SHP77 treated with DMSO at 0.1 percent for 48 hours (cell line): ENCODE measurements around the gene ADA.
"Not testable (repeated sequence)": the region's sequence is repeated elsewhere in the genome, so short reads cannot be mapped to it uniquely, and the experiment has no call there.

Source experiments
- DNase-seq: peaks from one replicate; lab custom pipeline; 2025; lab: John Stamatoyannopoulos, UW

ADA gene

DNA sequence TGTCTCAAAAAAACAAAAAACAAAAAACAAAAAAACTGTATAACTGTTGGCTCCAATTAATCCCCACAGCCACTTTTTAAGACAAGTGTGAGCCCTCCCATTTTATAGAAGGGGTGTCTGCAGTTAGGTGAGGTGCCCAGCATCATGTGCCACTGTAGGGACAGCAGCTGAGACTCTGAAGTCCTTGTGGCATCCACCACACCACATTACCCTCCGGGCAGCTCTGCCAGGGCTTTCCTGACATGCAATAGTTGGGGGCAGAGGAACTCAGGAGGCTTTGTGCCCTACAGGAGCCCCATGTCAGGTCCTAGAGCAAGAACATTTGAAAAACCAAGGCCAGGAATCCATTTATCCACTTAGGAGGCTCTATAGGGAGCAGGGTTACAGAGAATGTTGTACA, 51.8 kb downstream of the ADA start:
- no peak for DNase-seq

DNA sequence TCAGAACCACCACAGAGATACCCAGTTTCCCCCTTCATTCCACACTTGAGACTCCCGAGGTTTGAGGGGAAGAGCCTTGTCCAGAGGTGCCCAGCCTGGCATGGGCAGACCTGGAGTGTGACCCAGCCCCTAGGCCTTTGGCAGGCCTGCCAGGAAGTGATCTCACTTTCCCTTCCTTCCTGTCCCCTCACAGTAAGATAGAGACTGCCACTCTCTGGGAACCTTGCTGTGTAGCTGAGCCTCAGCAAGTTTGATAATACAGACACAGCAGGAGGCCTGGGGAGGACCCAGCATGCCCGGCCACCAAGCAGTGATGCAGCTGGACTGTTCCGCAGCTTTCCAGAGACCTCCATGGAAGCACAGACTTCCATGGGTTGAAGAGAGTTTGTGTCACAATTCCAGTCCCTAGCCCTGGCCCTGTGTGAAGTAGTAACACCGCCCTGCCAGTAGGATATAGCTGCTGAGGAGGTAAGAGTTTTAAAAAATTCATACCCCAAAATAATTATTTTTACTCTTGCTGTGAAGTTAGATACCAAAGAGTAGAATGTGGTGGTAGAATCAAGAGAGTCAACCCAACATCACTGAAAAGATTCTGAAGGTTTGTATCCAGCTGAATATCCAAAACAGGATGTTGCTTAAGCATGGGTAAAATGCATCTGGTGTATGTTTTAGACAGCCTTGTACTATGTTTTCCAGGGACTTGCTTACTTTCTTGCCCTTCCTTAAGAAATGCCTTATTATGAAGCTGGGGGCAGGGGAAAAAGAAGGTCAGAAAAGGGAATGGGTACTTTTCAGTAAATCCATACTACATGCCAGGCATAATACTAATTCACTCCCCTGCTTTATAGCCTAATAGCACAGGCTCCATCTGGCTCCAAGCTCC, 52.8 kb downstream of the ADA start:
- no peak for DNase-seq

DNA sequence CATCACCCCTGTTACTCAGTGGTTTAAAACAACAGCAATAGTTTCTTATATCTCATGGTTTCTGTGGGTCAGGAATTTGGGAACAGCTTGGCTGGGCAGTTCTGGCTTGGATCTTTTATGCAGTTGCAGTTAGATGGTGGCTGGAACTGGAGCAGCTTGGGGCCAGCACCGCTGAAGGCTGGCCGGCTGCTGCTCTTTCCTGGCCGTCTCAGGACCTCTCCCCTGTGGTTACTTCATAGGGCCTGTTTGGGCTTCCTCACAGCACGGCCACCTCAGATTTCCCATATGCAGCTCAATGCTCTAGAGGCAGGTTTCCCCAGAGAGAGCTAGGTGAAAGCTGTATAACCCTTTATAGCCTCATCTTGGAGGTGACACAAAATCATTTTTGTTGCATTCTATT, 53.6 kb downstream of the ADA start:
- no peak for DNase-seq

DNA sequence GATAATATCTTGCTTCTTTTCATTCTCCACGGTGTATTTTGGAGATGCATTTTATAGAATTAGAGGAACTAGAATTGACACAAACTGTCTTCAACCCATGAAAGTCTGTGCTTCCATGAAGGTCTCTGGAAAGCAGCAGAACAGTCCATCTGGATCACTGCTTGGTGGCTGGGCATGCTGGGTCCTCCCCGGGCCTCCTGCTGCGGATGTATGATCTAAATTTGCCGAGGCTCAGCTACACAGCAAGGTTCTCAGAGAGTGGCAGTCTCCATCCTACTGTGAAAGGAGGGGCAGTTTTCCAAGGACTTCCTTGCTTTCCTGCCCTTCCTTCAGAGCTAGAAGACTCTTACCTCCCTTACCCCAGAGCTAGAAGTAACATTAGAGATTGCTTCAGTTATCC, 54.0 kb downstream of the ADA start:
- no peak for DNase-seq

DNA sequence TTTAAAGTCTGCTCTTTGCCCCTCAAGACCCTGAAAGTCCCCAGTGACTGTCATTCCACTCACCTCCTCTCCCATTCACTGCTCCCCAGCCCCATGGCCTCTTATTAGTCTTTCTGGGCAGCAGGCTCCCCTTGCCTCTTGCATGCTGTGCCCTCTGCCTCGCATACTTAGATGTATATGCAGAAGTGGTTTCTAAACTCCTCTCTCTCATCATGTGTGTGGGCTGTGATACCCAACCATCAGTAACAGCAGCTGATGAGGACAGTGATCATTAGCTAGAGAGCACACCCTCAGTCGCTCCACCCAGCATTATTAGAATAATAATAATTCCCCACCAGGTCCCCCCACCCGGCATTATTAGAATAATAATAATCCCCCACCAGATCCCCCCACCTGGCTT, 54.6 kb downstream of the ADA start:
- no peak for DNase-seq

DNA sequence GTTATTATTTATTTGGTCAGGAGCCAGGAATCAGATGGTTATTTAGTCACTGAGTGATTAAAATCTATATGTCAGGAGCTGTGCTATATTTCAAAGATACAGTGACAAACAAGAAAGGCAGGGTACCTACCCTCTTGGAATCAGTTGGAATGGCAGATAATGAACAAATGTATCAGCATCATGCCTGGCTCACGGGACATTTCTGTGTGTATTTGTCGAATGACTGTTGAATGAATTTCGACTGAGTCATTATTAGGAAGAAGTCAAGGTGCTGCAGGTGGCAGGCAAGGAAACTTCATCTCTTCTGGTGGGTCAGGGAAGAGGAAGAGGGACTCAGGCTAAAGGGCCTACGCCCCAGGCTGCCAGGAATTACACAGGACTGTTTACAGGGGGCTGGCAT, 55.5 kb downstream of the ADA start:
- no peak for DNase-seq

DNA sequence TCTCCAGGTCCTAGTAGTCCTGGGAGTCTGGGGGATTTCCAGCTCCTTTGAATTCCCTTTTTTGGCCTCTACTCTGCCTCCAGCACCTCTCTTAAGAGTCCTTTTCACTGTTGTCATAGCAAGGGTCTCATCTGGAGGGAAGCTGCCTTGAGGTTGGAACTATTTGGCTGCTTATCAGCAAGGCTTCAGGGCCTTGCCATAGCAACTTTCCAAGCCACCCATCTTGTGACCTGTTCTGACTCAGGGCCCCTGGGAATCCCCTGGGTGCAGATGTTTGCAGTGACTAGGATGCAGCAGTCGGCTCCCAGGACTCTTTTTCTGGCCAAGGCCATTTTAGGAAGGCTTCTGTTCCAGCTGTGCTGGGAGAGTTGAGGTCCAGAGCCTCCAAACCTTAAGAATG, 56.8 kb downstream of the ADA start:
- no peak for DNase-seq

DNA sequence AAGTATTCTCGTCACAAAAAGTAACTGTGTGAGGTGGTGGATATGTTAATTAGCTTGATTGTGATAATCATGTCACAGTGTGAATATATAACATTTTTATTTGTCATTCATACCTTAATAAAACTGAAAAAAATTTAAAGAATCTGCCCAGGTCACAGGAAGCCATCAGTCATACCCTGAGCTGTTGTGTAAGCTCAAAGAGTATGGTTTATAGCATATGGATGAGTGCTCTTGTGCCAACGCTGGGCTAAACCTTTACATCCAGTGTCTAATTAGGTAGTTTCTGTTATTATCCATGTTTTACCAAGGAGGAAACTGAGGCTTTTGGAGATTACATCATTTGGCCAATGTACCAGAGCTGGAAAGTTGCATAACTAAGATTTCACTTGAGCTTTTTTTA, 57.7 kb downstream of the ADA start:
- DNase-seq: no peak

DNA sequence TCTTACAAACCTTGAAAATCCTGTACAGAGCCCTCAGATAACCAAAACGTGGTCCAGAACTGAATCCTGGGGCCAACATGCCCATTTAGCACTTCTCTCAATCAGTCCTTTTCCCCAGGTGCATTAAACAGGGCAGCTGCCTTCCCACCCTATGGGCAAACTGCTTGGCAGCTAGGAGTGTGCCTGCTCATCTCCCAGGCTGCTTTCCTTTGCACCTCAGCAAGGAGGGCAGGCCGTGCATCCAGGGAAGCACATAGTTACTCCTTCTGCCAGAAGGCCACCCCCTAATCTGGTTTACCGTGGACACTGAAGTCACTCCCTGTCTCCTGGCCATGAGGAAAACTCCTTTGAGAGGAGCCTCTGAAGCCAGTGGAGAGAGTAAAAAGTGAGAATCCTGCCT, 59.1 kb downstream of the ADA start:
- no peak for DNase-seq

DNA sequence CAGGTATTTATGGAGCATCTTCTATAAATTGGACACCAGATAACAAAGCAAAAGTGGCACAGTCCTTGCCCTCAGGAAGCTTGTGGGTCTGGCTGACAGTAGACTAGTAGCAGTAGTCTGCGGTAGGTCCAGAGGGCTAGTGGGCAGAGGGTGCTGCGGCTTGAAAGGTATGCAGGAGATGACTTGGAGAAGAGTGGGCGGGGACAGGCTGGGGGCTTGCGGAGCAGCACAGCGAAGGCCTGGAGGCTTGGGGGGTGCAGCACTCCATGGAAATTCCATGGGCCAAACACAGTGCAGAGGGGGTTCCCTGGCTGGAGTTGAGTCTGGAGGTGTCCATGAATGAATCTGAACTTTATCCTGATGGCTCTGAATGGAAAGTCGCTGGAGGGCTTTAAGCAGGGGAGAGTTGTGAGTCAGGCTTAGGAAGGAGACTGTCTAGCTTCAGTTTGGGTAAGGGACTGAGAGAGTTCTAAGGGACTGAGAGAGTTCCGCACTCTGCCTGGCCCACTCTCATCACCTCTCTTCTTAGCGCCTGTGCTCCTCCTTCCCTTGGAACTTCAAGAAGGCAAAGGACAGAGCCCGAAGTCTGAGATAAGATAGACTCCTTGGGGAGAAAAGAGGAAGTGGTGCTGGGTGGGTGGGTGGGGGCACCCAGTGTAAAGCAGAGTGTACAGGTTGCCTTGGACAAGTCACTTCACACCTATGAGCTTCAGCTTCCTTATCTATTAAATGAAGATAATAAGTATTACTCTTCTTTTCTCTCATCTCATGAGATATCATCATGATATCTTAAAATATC, 60.3 kb downstream of the ADA start:
- DNase-seq: no peak

DNA sequence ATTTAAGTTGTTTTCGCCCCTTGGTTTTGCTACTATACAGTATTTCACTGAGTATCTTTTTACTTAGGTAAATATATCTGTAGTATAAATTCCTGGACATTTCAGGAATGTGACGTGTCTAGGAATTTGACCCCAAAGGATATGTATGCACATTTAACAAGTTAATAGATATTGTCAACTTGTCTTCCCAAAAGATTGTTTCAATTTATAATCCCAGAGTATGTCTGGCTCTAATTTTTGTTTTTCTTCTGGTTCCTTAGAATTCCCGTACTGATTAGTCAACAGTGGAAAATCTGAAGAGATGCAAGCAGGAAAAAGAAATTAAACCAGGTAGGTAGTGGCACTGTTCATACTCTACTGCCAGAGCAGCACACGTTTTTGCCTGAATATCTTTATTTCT, 62.0 kb downstream of the ADA start:
- DNase-seq: no peak

DNA sequence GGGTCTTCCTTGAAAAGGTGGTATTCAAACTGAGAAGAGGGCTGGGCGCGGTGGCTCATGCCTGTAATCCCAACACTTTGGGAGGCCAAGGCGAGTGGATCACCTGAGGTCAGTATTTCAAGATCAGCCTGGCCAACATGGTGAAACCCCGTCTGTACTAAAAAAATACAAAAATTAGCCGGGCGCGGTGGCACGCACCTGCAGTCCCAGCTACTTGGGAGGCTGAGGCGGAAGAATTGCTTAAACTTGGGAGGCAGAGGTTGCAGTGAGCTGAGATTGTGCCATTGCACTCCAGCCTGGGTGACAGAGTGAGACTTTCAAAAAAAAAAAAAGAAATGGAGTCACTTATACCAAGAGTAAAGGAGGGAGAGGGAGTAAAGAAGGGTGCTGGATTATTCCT, 63.2 kb downstream of the ADA start:
- not testable (repeated sequence) for DNase-seq

DNA sequence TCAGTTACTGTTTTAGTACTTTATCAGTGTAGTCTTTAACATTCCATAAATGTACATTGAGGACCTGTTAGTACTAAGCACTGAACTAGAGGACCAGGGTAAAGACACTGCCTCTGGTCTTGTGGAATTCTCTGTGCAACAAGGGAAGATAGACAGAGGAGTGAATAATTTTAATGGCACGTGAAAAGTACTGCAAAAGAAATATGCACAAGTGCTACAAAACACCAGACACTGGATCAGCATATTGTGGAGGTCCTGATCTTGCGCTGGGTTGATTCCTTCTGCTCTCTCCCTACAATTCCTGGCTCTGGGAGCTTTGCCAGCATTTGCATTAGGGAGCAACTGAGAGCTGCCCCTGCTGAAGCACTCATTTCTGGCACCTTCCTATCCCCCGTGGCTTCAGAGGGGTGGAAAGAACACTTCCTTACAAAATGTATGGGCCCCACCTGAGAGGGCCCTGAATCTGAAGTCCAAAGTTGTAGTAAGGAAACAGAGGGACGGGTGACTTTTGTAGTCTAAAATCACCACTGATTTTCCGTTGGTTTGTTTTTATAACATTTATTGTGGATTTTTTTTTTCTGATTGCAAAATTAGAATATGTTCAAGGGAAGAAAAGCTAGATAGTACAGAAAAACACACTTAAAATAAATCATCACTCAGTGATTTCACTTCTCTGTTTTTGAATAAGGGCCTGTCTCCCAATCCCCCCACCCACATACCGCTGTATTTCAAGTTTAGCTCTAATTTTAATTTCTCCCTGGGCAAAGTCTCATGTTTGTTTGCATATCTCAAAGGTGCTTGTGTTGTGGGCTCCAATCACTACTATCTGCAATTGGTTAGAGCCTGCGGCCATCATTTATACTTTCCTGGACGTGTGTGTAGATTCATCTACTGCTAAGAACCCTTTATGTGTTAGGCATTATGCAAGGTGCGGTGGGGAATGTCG, 64.2 kb downstream of the ADA start:
- no peak for DNase-seq

DNA sequence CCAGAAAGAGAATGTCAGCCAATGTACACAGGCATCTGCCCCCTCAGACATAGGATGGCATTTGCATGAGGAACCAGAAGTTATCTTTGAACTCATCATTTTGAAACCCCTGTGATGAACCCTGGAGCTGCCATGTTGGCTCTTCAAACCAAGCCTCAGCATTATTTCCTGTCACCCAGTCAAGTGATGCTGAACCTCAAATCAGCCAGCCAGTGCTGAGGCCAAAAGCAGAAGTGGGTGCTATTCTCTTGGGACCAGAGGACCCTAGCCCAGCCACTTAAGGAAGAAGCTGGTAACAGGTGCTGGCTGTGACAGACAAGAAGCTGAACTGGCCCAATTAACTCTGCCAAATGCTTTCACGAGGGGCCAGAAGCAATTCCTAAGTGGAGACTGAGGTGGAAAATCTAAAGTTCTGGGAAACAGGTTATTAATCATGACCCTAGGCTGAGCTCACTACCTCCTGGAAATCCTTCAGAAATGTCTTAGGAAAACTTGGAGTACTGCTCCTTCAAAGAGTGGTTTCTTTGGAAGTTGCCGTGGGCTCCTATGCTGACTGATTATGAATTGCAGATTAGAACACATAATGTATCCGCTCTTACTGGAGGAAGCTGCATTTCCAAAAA, 65.1 kb downstream of the ADA start:
- no peak for DNase-seq

DNA sequence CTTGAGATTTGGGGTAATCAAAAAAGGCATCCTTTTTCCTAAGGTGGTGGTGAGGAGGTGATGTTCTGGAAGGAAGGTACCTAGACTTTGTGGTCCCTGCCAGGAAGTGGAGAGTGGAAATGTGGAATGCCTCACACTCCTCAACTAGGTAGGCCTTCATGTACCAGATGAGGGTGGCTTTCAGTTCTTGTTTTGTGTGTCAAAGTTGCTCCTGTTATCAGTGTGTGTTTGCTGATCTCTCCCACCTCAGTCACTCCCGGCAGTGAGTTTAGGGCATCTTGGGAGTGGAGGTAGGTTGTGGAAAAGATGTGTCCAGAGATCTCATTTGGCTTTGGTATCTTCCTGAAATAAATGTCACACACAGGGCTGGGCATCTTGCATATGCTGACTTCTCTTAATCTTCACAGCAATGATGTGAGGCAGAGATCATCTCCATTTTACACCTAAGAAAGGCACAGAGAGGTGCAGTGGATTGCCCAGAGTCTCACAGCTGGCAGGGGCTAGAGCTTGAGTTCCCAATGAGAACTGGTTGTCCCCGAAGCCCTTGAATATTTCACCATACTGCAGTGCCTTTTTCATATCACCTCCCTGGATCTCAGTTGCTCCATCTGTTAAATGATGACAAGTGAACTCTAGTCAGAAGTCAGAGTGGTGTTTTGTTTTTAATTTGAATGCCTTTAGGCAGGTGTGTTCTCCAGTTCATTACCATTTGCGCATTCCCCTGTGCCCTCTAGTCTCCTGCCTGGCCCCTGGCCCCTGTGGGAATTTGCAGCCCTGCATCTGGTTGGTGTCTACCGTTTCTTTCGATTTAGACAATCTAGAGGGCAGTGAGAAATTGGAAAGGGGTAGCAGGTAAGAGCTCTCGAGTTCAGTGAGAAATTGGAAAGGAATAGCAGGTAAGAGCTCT, 66.2 kb downstream of the ADA start:
- no peak for DNase-seq

DNA sequence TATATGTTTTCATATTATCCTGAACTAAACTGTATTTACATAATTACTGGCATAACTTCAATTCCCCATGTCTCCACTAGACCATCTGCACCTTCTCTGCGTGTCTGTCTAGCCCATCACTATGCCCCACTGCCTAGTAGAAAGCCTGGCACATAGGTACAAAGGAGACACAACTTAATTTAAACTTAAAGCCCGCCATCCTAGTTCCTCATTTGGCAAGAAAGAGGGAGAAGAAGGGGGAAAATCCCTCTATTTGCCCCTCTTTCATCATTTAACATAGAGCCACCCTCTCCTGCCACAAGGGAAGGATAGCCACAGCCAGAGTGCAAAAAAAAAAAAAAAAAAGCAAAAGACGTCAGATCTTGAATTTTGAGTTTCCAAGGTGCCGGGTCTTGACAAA, 67.3 kb downstream of the ADA start:
- DNase-seq: no peak

DNA sequence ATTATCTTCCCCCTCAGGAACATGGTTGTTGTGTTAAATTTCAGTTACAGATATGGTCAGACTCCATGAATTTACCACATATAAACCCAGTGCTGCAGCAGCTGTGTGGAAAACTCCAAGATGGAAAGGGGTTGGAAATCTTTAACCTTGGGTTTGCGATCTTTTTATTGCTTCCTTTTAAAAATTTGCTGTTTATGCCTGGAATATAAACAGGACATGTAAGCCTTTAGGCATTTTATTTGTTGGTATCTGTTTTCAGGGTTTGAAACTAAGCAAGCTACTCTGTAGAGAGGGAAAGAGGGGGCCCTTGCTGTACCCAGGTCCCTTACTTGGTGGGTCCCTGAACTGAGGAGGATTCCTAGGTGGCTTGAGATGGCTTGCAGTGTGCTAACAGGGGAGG, 68.3 kb downstream of the ADA start:
- DNase-seq: no peak

DNA sequence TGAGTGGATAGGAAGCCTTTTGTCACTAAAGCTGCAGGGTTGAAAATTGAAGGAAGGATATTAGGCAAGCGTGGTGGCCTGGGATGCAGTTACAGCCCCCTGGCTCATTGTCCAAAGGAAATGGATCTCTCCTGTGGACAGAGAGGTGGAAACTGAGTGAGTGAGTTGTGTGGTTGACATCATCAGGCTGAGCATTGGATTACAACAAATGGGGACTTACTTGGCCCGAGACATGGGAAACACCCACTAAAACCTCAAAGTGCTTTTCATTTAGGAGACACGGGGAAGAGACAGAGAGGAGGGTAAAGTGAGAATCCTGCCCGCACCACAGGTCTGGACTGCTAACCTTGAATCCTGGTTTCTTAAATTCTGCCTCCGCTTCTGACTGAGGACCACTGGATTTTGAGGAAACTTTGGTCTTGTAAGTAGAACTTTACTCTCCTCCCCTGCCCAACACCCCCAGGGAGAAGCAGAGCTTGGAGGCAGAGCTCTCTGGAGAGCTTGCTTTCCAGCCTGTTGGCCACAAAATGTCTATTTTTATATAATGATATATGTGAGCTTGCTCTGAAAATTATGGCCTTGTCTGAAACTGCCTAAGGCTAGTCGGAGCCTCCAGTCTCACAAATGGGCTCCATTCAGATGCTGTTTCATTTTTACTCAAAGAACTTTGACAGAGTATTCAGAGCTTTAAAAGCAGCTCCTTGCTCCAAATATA, 69.0 kb downstream of the ADA start, which contains the start of gene PKIG:
Gene PKIG (plus strand): TSS at position 269 of the 715 bp plus-strand sequence. CDS start 31,978 bp downstream, outside the sequence.
- no peak for DNase-seq

DNA sequence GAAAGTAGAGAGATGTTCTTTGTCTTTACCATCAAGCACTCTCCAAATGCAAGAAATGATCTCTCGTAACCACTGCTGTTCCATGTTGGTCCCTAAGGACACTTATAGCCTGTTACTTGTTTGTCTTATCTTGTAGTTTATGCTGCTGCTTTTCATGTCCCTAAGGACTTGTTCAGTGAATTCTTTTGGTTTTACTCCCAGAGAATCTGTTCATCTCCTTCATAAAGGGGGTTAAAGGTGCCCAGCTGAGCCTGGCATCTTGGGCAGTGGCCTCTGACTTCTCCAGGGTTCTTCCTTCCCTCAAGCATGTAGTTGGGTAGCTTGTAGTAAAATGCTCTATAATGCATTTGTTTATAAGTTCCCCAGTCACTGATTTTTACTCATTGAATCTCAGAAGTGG, 70.0 kb downstream of the ADA start:
- DNase-seq: no peak
